Upper lobe of left lung (tissue), 6 donors: ENCODE measurements around the gene RBP2. TPM values are rescaled to one million over a fixed set of nuclear protein-coding genes. Genes with fewer than 3 reads are reported as not detected.

Experiments used
- ATAC-seq, 2 donors: fragments of 200-7000 bp; cut with Tn5 transposase; one replicate each; pipeline ENCODE4 v1.9.1; 2022; ENCODE audit warnings: mild to moderate bottlenecking in 2 of 2, moderate library complexity in 2 of 2; ENCODE audit not compliant: low FRiP score in 2 of 2
- DNase-seq, 2 donors: peaks; one replicate each; pipeline ENCODE4 v3.0.0-alpha.2; 2019 to 2020
- H3K27ac ChIP-seq, 4 donors: fragments of 200-600 bp; sonication (generic); one replicate each; pipeline ENCODE4 v1.5.1; 2016 to 2019
- H3K27me3 ChIP-seq, 4 donors: fragments of 200-600 bp; sonication (generic); one replicate each; pipeline ENCODE4 v1.5.1; 2017 to 2019
- H3K36me3 ChIP-seq, 4 donors: fragments of 200-600 bp; sonication (generic); one replicate each; pipeline ENCODE4 v1.5.1; 2016 to 2019
- H3K4me1 ChIP-seq, 4 donors: fragments of 200-600 bp; sonication (generic); one replicate each; pipeline ENCODE4 v1.5.1; 2018 to 2019
- H3K4me3 ChIP-seq, 4 donors: fragments of 200-600 bp; sonication (generic); one replicate each; pipeline ENCODE4 v1.5.1; 2017 to 2019; ENCODE audit warnings: mild to moderate bottlenecking in 2 of 4, moderate library complexity in 1 of 4
- H3K9me3 ChIP-seq, 4 donors: fragments of 200-600 bp; sonication (generic); one replicate each; pipeline ENCODE4 v1.5.1; 2018 to 2019
- EP300 ChIP-seq, 4 donors: sonication (generic); formaldehyde crosslinking; IDR thresholded peaks; one replicate each; pipeline ENCODE4 v1.5.1; 2017; ENCODE audit warnings: antibody characterized with exemption in 4 of 4, control low read depth in 2 of 4
- POLR2A ChIP-seq, 4 donors: fragments of 450-650 bp; IDR thresholded peaks; one replicate each; pipeline ENCODE4 v1.5.1; 2016 to 2017; ENCODE audit warnings: antibody characterized with exemption in 4 of 4, mild to moderate bottlenecking in 2 of 4
- POLR2AphosphoS5 ChIP-seq, 2 donors: sonication (generic); formaldehyde crosslinking; IDR thresholded peaks; one replicate each; pipeline ENCODE4 v1.5.1; 2017; ENCODE audit warnings: antibody characterized with exemption in 2 of 2
- WGBS, 2 donors: methylation state at CpG; one replicate each; pipeline ENCODE4 v1.1.5; 2017 to 2018; 5-methylcytosine and 5-hydroxymethylcytosine counted together
- total RNA-seq, 6 donors: library from RNA; depleted of rRNA in 4 of 6; stranded (reverse); fragments of >200 nt in 4 of 6; gene quantifications; one replicate each; pipeline versions ENCODE4 v1.1.0 to v1.2.1, GENCODE V29; 2016 to 2021
- TF ChIP-seq, protein P1 (sequence below), 6 experiments: fragments of 450-650 bp in 4 of 6; fragments of 200-600 bp in 2 of 6; sonication (generic) in 2 of 6; IDR thresholded peaks; one replicate each; pipeline ENCODE4 v1.5.1; 2016 to 2019; ENCODE audit warnings: antibody characterized with exemption in 6 of 6
- donor health status: DM: no; HTN: no; CAD: no; lungs with moderate emphysema.
- donor health status: DM: no; HTN: yes; CAD: no; lungs with severe emphysema.

The RBP2 gene
- total RNA-seq, 6 donors from 2014 or later = 0.64 to 4.4 (median 1.1) TPM; not detected in 2

DNA sequence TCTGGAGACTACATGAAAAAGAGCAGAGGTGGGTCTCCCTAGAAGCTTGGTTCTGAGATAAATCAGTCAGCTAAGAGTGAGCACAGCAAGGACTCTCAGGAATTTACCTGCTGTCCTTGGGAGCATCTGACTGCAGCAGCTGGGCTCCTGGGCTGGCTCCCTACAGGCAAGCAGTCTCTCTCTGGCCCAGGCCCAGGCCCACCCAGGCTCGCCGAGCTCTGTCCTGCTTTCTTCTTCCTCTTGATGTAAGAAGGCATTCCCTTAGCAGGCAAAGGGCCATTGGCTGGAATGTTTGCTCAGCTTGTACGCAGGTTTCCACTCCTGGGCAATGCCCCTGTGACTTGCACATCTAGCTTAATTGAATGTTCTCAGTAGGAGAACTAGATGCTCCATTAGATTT, 4.3 kb upstream of the RBP2 start:
- ATAC-seq (no peak), DNase-seq (peak; percentile 26 to 50)
- Histone ChIP-seq H3K27ac (no peak overlapping the region), H3K27me3 (no peaks in the 10 kb centered on the region), H3K4me1 (no peaks in the 10 kb centered on the region), H3K36me3 (no peaks in the 10 kb centered on the region), H3K9me3 (no peaks in the 10 kb centered on the region), H3K4me3 (no peak overlapping the region)
- TF ChIP-seq POLR2AphosphoS5 (IDR thresholded peaks at IDR 0.05) (no peak), EP300 (IDR thresholded peaks at IDR 0.05) (no peak), POLR2A (IDR thresholded peaks at IDR 0.05) (peak in 1 of 4 donors; percentile 16)
- TF ChIP-seq, protein P1, sequence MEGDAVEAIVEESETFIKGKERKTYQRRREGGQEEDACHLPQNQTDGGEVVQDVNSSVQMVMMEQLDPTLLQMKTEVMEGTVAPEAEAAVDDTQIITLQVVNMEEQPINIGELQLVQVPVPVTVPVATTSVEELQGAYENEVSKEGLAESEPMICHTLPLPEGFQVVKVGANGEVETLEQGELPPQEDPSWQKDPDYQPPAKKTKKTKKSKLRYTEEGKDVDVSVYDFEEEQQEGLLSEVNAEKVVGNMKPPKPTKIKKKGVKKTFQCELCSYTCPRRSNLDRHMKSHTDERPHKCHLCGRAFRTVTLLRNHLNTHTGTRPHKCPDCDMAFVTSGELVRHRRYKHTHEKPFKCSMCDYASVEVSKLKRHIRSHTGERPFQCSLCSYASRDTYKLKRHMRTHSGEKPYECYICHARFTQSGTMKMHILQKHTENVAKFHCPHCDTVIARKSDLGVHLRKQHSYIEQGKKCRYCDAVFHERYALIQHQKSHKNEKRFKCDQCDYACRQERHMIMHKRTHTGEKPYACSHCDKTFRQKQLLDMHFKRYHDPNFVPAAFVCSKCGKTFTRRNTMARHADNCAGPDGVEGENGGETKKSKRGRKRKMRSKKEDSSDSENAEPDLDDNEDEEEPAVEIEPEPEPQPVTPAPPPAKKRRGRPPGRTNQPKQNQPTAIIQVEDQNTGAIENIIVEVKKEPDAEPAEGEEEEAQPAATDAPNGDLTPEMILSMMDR (IDR thresholded peaks at IDR 0.05) = no peak
- 71 to 78% methylated on average over 1 to 3 of the region's 3 CpGs for WGBS, 2 donors

GRCh38 chr3:139477710-139478640, 1.7 kb upstream of the RBP2 start:
- TF ChIP-seq, protein P1 (IDR thresholded peaks at IDR 0.05) = no peak
- no peak for TF ChIP-seq EP300 (IDR thresholded peaks at IDR 0.05)
- TF ChIP-seq POLR2A (IDR thresholded peaks at IDR 0.05) = no peak
- no peak for TF ChIP-seq POLR2AphosphoS5 (IDR thresholded peaks at IDR 0.05)
- Histone ChIP-seq H3K4me1 (no peaks in the 10 kb centered on the region), H3K36me3 (no peaks in the 10 kb centered on the region), H3K27me3 (no peaks in the 10 kb centered on the region), H3K4me3 (no peak overlapping the region), H3K9me3 (no peaks in the 10 kb centered on the region), H3K27ac (peak overlapping the region in 2 of 4 donors; percentile 9 to 59)
- 33 to 40% methylated on average over 3 of the region's 3 CpGs for WGBS, 2 donors
- ATAC-seq (no peak), DNase-seq (no peak)

DNA sequence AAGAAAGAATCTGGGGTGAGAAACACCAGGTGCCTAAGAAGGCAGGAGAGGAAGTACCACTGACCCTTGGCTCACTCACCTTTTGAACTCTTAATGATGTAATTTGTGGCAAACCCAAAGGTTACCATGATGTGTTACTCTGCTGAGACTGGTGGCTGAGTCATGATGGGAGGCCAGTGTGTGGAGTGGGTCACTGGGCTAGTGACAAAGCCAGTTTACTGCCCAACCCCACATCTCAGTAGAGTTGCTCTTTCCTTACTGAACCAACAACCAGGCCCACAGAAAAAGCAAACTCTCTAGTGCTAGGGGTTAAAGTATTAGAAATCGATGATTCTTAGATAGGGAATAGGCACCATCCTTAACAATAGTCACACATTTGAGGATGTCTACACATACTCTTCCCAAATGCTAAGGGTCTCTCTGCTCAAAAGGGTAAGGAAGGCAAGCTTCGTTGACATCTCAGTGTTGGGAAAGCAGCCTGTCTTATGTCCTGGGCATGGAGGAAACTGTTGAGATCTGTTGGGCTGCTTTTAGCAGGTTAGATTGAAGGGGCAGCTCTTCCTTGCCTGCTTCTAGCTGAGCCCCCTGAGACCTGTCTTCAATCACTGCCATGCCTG, 3.1 kb downstream of the RBP2 start:
- Histone ChIP-seq H3K36me3 (no peaks in the 10 kb centered on the region), H3K27ac (no peak overlapping the region), H3K27me3 (no peaks in the 10 kb centered on the region), H3K4me1 (no peaks in the 10 kb centered on the region), H3K4me3 (no peak overlapping the region), H3K9me3 (no peaks in the 10 kb centered on the region)
- no peak for DNase-seq
- no peak for ATAC-seq
- TF ChIP-seq, protein P1 (IDR thresholded peaks at IDR 0.05) = no peak
- no peak for TF ChIP-seq POLR2AphosphoS5 (IDR thresholded peaks at IDR 0.05)
- no peak for TF ChIP-seq EP300 (IDR thresholded peaks at IDR 0.05)
- no peak for TF ChIP-seq POLR2A (IDR thresholded peaks at IDR 0.05)
- WGBS, 2 donors = 93 to 96% methylated on average over 2 of the region's 2 CpGs

- no peak overlapping the region for H3K4me3 ChIP-seq
- 79 to 89% methylated on average over 3 of the region's 3 CpGs for WGBS, 2 donors
- no peak for DNase-seq
- H3K27ac ChIP-seq = no peak overlapping the region
- no peak for ATAC-seq
- H3K4me1 ChIP-seq = no peaks in the 10 kb centered on the region
- TF ChIP-seq POLR2A (IDR thresholded peaks at IDR 0.05) (no peak), POLR2AphosphoS5 (IDR thresholded peaks at IDR 0.05) (no peak), EP300 (IDR thresholded peaks at IDR 0.05) (no peak)
- TF ChIP-seq, protein P1 (IDR thresholded peaks at IDR 0.05) = no peak
- no peaks in the 10 kb centered on the region for H3K36me3 ChIP-seq
- no peaks in the 10 kb centered on the region for H3K27me3 ChIP-seq
- H3K9me3 ChIP-seq = no peaks in the 10 kb centered on the region
Observed at GRCh38 chr3:139472380-139473010, 3.8 kb downstream of the RBP2 start.
